CD4-positive, CD25-positive, alpha-beta regulatory T cell (primary cell): Measurements from ENCODE around the gene FAM124A. TPM values are rescaled to one million over a fixed set of nuclear protein-coding genes. Genes with fewer than 3 reads are reported as not detected.

Experiments used
- ATAC-seq, 2 donors: fragments of 150-1000 bp; cut with Tn5 transposase; one replicate each; pipeline ENCODE4 v1.10.0; 2021; ENCODE audit warnings: low read depth in 2 of 2, moderate number of reproducible peaks in 2 of 2, moderate library complexity in 1 of 2
- DNase-seq, 3 donors: peaks; one replicate each; pipeline versions ENCODE4 v3.0.0 to v3.0.0-alpha.2; 2012 to 2022; ENCODE audit warnings: mixed read lengths in 1 of 3
- H3K27ac ChIP-seq: one replicate; pipeline ENCODE4 v1.7.0; 2013; ENCODE audit warnings: mild to moderate bottlenecking, low read length; ENCODE audit not compliant: insufficient read depth, poor library complexity, severe bottlenecking
- H3K27me3 ChIP-seq: one replicate; pipeline ENCODE4 v1.7.0; 2013; ENCODE audit warnings: low read length; ENCODE audit not compliant: control insufficient read depth, insufficient read depth
- H3K36me3 ChIP-seq: one replicate; pipeline ENCODE4 v1.7.0; 2013; ENCODE audit warnings: mild to moderate bottlenecking, low read length, moderate library complexity; ENCODE audit not compliant: control insufficient read depth, insufficient read depth
- H3K4me1 ChIP-seq: 2 replicates; pipeline ENCODE4 v1.7.0; 2013; ENCODE audit warnings: mild to moderate bottlenecking, low read length; ENCODE audit not compliant: insufficient read depth, control insufficient read depth, poor library complexity, severe bottlenecking
- H3K4me3 ChIP-seq: one replicate; pipeline ENCODE4 v1.7.0; 2013; ENCODE audit warnings: low read depth, mild to moderate bottlenecking, low read length, moderate library complexity
- H3K9me3 ChIP-seq, 2 experiments: 1 replicate in 1 of 2; 2 replicates in 1 of 2; pipeline ENCODE4 v1.7.0; 2013; ENCODE audit warnings: low read length in 2 of 2, mild to moderate bottlenecking in 1 of 2, moderate library complexity in 1 of 2; ENCODE audit not compliant: control insufficient read depth in 2 of 2
- H3K27ac Mint-ChIP-seq, 3 donors: one replicate each; pipeline ENCODE4 v1.8.0; 2020 to 2022; ENCODE audit warnings: mild to moderate bottlenecking in 3 of 3, mixed read lengths in 3 of 3, moderate library complexity in 2 of 3
- H3K27me3 Mint-ChIP-seq: one replicate; pipeline ENCODE4 v1.8.0; 2022; ENCODE audit warnings: mild to moderate bottlenecking, mixed read lengths
- H3K36me3 Mint-ChIP-seq: one replicate; pipeline ENCODE4 v1.8.0; 2020; ENCODE audit warnings: mixed read lengths
- H3K4me1 Mint-ChIP-seq, 4 donors: one replicate each; pipeline ENCODE4 v1.8.0; 2020 to 2022; ENCODE audit warnings: mixed read lengths in 4 of 4, mild to moderate bottlenecking in 1 of 4
- H3K4me3 Mint-ChIP-seq, 4 donors: one replicate each; pipeline ENCODE4 v1.8.0; 2020 to 2022; ENCODE audit warnings: mild to moderate bottlenecking in 4 of 4, mixed read lengths in 4 of 4, moderate library complexity in 3 of 4
- H3K9me3 Mint-ChIP-seq, 7 donors: one replicate each; pipeline ENCODE4 v1.8.0; 2020 to 2022; ENCODE audit warnings: mixed read lengths in 7 of 7, mild to moderate bottlenecking in 3 of 7, moderate library complexity in 2 of 7
- polyA plus RNA-seq, 4 donors: library from polyadenylated mRNA; unstranded; fragments of 300-500 nt; fragmentation: Illumina TruSeq; gene quantifications; one replicate each; pipeline ENCODE4 v1.2.3, GENCODE V29; 2021
- total RNA-seq: library from RNA; stranded (reverse); gene quantifications from one replicate; pipeline ENCODE4 v1.2.3, GENCODE V29; 2022

Gene FAM124A
- total and polyA plus RNA-seq, 5 donors from 2014 or later: not detected

DNA sequence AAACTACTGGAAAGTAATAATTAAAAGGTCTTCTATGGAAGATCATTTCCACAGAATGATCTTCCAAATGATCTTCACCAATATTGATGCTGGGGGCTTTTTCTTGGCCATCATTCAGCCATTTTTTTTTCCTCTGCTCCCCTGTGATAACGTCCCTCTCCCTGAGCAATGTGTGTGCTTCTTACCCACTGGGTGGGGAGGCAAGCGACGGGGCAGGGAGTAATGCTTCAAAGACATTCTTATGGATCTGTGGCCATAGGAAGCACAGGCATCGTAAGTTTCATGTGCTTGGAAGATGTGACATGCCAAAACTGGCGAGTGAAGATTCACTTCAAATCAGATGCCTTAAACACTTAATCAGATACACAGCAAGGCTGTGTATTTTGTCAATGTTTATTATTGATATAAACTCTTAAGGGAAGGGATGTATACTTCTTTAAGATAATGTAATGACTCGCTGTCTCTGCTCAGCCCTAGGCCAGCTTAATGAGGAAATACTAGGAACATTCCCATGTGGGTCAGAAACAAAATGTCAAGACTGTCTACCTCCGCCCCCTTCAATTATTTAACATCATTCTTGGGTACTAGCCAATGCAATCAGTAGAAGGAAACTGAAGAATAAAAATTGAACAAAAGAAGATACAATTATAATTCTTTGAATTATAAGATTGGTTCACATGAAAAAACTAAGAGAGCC, 83.2 kb downstream of the FAM124A start:
- Mint-ChIP-seq H3K4me1 (no peaks in the 10 kb centered on the region), H3K4me3 (no peak overlapping the region), H3K36me3 (no peaks in the 10 kb centered on the region), H3K27ac (no peak overlapping the region), H3K9me3 (no peaks in the 10 kb centered on the region), H3K27me3 (peaks cover 11% of the 10 kb centered on the region)
- DNase-seq: no peak
- Histone ChIP-seq H3K4me1 (no peaks in the 10 kb centered on the region), H3K36me3 (no peaks in the 10 kb centered on the region), H3K27me3 (peaks cover 3% of the 10 kb centered on the region), H3K9me3 (no peaks in the 10 kb centered on the region), H3K27ac (no peak overlapping the region), H3K4me3 (no peak overlapping the region)
- no peak for ATAC-seq

DNA sequence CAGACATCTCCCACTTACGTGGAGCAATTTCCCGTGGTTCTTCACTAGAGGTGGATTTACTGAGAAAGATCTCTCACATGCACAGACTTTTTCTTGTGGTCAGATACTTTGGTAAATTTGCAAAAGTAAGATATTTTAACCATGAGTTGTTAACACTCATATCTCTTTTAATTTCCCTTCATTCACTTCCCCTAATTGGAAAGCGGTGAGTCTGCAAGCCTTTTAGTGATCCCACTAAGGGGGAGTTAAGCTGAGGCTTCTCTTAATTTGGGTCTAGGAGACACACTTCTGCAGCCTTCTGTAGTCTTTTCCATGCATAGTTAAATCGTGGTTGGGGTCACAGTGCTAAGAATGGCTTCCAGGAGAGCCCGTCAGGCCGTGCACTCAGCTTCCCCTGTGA, 86.6 kb downstream of the FAM124A start:
- H3K9me3 Mint-ChIP-seq: peaks cover 0 to 2% (median 0%) of the 10 kb centered on the region in 7 donors
- H3K27me3 Mint-ChIP-seq: peaks cover 16% of the 10 kb centered on the region
- H3K36me3 ChIP-seq: no peaks in the 10 kb centered on the region
- no peaks in the 10 kb centered on the region for H3K36me3 Mint-ChIP-seq
- DNase-seq (no peak), ATAC-seq (no peak)
- no peaks in the 10 kb centered on the region for H3K4me1 Mint-ChIP-seq
- H3K9me3 ChIP-seq: no peaks in the 10 kb centered on the region
- H3K4me1 ChIP-seq: no peaks in the 10 kb centered on the region
- no peak overlapping the region for H3K4me3 Mint-ChIP-seq
- H3K27me3 ChIP-seq: peaks cover 2% of the 10 kb centered on the region
- H3K4me3 ChIP-seq: no peak overlapping the region
- H3K27ac ChIP-seq: no peak overlapping the region
- no peak overlapping the region for H3K27ac Mint-ChIP-seq

DNA sequence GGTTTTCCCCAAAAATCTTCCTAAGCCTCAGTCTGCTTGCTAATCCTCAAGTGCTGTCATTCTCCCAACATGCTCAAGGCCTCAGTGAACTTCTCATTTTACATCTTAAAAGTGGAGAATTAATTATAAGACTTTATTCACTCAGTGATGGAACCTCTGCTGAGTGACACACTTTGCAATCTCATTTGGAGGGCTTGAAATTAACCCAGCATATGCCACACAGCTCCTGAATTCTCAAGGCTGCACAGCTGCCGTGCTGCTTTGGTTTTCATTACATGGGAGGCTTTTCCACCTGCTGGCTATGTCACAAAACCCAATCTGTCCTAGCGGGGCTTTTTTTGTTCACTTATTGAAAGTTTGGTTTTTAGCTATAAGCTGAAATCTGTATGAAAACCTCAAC, 89.0 kb downstream of the FAM124A start:
- ATAC-seq (no peak), DNase-seq (no peak)
- H3K4me3 ChIP-seq: no peak overlapping the region
- no peak overlapping the region for H3K4me3 Mint-ChIP-seq
- H3K4me1 ChIP-seq: no peaks in the 10 kb centered on the region
- peaks cover 2% of the 10 kb centered on the region for H3K27me3 ChIP-seq
- H3K27me3 Mint-ChIP-seq: peaks cover 17% of the 10 kb centered on the region
- H3K4me1 Mint-ChIP-seq: no peaks in the 10 kb centered on the region
- H3K27ac Mint-ChIP-seq: no peak overlapping the region
- no peaks in the 10 kb centered on the region for H3K36me3 ChIP-seq
- no peak overlapping the region for H3K27ac ChIP-seq
- H3K36me3 Mint-ChIP-seq: no peaks in the 10 kb centered on the region
- no peaks in the 10 kb centered on the region for H3K9me3 ChIP-seq
- peaks cover 0 to 2% (median 0%) of the 10 kb centered on the region in 7 donors for H3K9me3 Mint-ChIP-seq

DNA sequence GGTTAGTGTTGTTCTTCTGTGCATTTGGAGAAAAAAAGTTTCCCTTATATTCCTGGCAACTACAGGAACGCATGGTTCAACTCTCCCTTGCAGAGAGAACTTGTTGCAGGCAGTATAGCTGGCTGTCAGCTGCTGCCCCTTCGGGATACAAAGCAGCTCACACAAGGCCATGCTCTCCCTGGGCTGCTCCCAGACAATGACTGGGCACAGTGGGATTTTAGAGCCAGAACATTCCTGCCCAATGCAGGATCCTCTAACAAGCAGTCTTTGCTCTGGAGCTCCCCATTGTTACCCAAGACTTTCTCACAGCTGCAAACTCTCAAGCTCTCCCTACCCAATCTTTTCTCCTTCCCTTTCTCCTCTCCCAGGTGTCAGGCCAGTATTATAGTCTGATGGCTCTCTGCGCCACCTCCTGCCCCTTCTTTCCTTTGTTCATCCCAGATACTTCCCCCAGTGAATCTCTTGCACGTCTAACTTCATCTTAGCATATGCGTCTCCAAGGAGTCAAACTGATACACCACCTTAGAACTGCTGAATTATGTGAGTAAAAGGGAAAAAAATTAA, 89.8 kb downstream of the FAM124A start:
- peaks cover 2% of the 10 kb centered on the region for H3K27me3 ChIP-seq
- Mint-ChIP-seq H3K27ac (no peak overlapping the region), H3K4me1 (no peaks in the 10 kb centered on the region), H3K27me3 (peaks cover 17% of the 10 kb centered on the region), H3K36me3 (no peaks in the 10 kb centered on the region), H3K9me3 (peaks cover 0 to 2% (median 0%) of the 10 kb centered on the region in 7 donors), H3K4me3 (no peak overlapping the region)
- H3K4me1 ChIP-seq: no peaks in the 10 kb centered on the region
- no peak for DNase-seq
- no peak overlapping the region for H3K4me3 ChIP-seq
- no peak for ATAC-seq
- no peak overlapping the region for H3K27ac ChIP-seq
- H3K9me3 ChIP-seq: no peaks in the 10 kb centered on the region
- H3K36me3 ChIP-seq: no peaks in the 10 kb centered on the region

DNA sequence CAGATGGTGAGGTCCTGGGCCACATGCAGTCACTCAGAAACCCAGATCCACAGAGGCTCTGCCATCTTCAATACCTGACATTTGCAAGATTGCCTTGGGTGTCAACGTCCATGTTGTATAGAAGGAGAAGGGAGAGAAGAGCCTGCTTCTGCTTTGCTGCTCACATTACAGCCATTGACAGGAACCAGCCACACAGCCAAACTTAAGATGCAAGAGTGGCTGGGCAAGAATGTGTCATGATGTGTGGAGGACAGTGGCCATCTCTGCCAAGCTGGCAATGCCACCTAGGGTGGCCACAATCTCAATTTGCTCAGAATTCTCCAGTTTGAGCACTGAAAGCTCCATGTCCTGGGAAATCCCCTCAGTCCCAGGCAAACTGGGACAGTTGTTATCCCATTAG, 91.4 kb downstream of the FAM124A start:
- Mint-ChIP-seq H3K27me3 (peaks cover 11% of the 10 kb centered on the region), H3K4me3 (no peak overlapping the region)

DNA sequence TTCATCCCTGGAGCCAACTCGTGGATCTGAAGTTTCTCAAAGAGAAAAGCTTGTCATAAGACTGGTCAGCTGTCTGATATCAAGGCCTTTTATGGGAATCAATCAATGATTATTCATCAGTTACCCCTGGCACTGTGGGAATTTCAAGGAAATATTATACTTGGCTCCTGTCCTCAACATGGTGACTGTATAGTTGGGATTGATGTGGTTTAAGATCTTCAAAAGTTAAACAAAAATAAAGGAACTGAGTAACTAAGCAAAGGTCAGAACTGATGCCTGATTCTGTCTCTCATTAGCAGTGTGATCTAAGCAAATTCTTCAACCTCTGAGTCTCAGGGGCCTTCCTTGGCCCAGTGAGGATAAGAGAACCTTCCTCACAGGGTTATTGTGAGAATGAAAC, 95.1 kb downstream of the FAM124A start:
- H3K9me3 Mint-ChIP-seq: peaks cover 0 to under 1% (median 0%) of the 10 kb centered on the region in 7 donors
- H3K27me3 ChIP-seq: peaks cover 2% of the 10 kb centered on the region
- no peaks in the 10 kb centered on the region for H3K36me3 ChIP-seq
- DNase-seq (no peak), ATAC-seq (no peak)
- peaks cover 6% of the 10 kb centered on the region for H3K27me3 Mint-ChIP-seq
- H3K36me3 Mint-ChIP-seq: no peaks in the 10 kb centered on the region
- H3K4me1 Mint-ChIP-seq: no peaks in the 10 kb centered on the region
- no peak overlapping the region for H3K4me3 Mint-ChIP-seq
- H3K9me3 ChIP-seq: no peaks in the 10 kb centered on the region
- H3K27ac Mint-ChIP-seq: no peak overlapping the region
- H3K4me1 ChIP-seq: no peaks in the 10 kb centered on the region
- H3K4me3 ChIP-seq: no peak overlapping the region
- H3K27ac ChIP-seq: no peak overlapping the region

More for the DNA sequence above, 91.4 kb downstream of the FAM124A start:
- DNase-seq (no peak), ATAC-seq (no peak)
- Histone ChIP-seq H3K36me3 (no peaks in the 10 kb centered on the region), H3K9me3 (no peaks in the 10 kb centered on the region), H3K4me1 (no peaks in the 10 kb centered on the region), H3K27ac (no peak overlapping the region), H3K4me3 (no peak overlapping the region), H3K27me3 (peaks cover 2% of the 10 kb centered on the region)
- H3K4me1 Mint-ChIP-seq: no peaks in the 10 kb centered on the region
- H3K9me3 Mint-ChIP-seq: peaks cover 0 to 2% (median 0%) of the 10 kb centered on the region in 7 donors
- no peak overlapping the region for H3K27ac Mint-ChIP-seq
- H3K36me3 Mint-ChIP-seq: no peaks in the 10 kb centered on the region

DNA sequence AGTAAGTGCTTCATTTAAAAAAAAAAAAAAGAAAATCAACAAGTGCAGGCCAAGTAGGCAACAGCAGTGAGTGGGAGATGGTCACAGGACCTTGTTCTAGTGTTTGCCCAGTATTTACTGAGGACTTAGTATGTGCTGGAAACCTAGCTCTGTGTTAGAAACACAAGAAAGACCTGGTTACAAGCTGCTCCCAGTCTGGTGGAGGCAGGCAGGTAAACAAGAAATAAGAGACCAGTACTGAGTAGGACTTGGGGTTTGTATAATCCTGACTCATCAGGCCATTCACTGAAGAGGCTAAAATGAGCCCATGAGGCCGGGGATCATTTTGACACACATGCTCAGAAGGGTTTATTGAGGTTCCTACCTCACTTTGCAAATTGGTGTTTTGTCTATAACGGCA, 95.8 kb downstream of the FAM124A start:
- Histone ChIP-seq H3K4me3 (no peak overlapping the region), H3K27ac (no peak overlapping the region), H3K36me3 (no peaks in the 10 kb centered on the region), H3K9me3 (no peaks in the 10 kb centered on the region), H3K4me1 (no peaks in the 10 kb centered on the region), H3K27me3 (peaks cover 2% of the 10 kb centered on the region)
- DNase-seq (no peak), ATAC-seq (no peak)
- Mint-ChIP-seq H3K27me3 (peaks cover 6% of the 10 kb centered on the region), H3K4me3 (no peak overlapping the region), H3K4me1 (no peaks in the 10 kb centered on the region), H3K36me3 (no peaks in the 10 kb centered on the region), H3K27ac (no peak overlapping the region), H3K9me3 (no peaks in the 10 kb centered on the region)

DNA sequence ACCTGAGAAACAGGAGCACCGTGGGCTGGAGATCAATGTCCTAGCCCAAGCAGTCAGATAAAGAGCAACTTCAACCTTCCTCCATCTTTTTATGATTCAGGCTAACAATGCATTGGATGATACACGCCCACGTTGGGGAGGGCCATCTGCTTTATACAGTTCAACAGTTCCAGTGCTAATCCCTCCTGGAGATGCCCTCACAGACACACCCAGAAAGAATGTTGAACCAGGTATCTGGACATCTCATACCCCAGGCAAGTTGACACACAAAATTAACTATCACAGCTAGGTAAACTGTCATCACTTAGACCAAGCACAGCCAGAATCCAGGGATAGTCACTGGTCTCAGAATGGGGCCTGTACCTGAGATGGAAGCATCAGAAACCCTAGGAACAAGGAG, 96.7 kb downstream of the FAM124A start:
- Mint-ChIP-seq H3K27ac (no peak overlapping the region), H3K27me3 (no peaks in the 10 kb centered on the region), H3K36me3 (no peaks in the 10 kb centered on the region), H3K9me3 (no peaks in the 10 kb centered on the region), H3K4me3 (no peak overlapping the region), H3K4me1 (no peaks in the 10 kb centered on the region)
- no peaks in the 10 kb centered on the region for H3K36me3 ChIP-seq
- H3K9me3 ChIP-seq: no peaks in the 10 kb centered on the region
- no peak for DNase-seq
- no peaks in the 10 kb centered on the region for H3K27me3 ChIP-seq
- H3K27ac ChIP-seq: no peak overlapping the region
- no peaks in the 10 kb centered on the region for H3K4me1 ChIP-seq
- ATAC-seq: no peak
- H3K4me3 ChIP-seq: no peak overlapping the region
